Ovary (tissue), 9 donors: Measurements from ENCODE around the gene FARS2. TPM values are rescaled to one million over a fixed set of nuclear protein-coding genes. Genes with fewer than 3 reads are reported as not detected.

Experiments
- DNase-seq, 5 donors: peaks; one replicate each; pipeline ENCODE4 v3.0.0-alpha.2; 2019 to 2020
- H3K27ac ChIP-seq, 2 donors: fragments of 200-600 bp; one replicate each; pipeline versions ENCODE4 v1.5.1 to v1.8.0; 2019 to 2022
- H3K27me3 ChIP-seq: fragments of 200-600 bp; one replicate; pipeline ENCODE4 v1.8.0; 2022
- H3K36me3 ChIP-seq: fragments of 200-600 bp; sonication (generic); one replicate; pipeline ENCODE4 v1.5.1; 2019
- H3K4me1 ChIP-seq: one replicate; pipeline ENCODE4 v1.8.1; 2013; ENCODE audit warnings: mild to moderate bottlenecking, moderate library complexity; ENCODE audit not compliant: insufficient read depth
- H3K4me3 ChIP-seq: fragments of 200-600 bp; sonication (generic); one replicate; pipeline ENCODE4 v1.5.1; 2017
- H3K9me3 ChIP-seq, 2 donors: fragments of 200-600 bp in 1 of 2; sonication (generic) in 1 of 2; one replicate each; pipeline versions ENCODE4 v1.5.1 to v1.8.1; 2013 to 2019; ENCODE audit warnings: mild to moderate bottlenecking in 1 of 2, moderate library complexity in 1 of 2
- CTCF ChIP-seq, 3 donors: fragments of 450-650 bp in 2 of 3; fragments of 200-600 bp in 1 of 3; IDR thresholded peaks; one replicate each; pipeline versions ENCODE4 v1.5.1 to v1.8.0; 2016 to 2022; ENCODE audit warnings: antibody characterized with exemption in 3 of 3, mild to moderate bottlenecking in 1 of 3
- EP300 ChIP-seq: sonication (generic); formaldehyde crosslinking; IDR thresholded peaks from one replicate; pipeline ENCODE4 v1.6.1; 2017; ENCODE audit warnings: antibody characterized with exemption
- POLR2A ChIP-seq: fragments of 450-650 bp; IDR thresholded peaks from one replicate; pipeline ENCODE4 v1.6.1; 2017; ENCODE audit warnings: antibody characterized with exemption, mild to moderate bottlenecking, moderate library complexity
- WGBS, 3 donors: extraction: QIAGEN DNeasy Blood & Tissue Kit in 1 of 3; methylation state at CpG; one replicate each; pipeline versions ENCODE4 v1.1.5 to v1.1.7; 2013 to 2017; 5-methylcytosine and 5-hydroxymethylcytosine counted together
- intact Hi-C, 4 donors: fragments of 100-400 bp; cut with DNase I; formaldehyde crosslinking; loops; one replicate each; pipeline versions ENCODE4 v1.11.0 to v1.15.1; 2022 to 2023
- polyA plus RNA-seq, 2 donors: library from polyadenylated mRNA; stranded (reverse); fragments of 200-250 nt in 1 of 2; fragments of 350-450 nt in 1 of 2; fragmentation: Illumina TruSeq in 1 of 2; extraction: RNeasy Lipid Tissue Mini Kit (QIAGEN cat#74804) in 1 of 2; gene quantifications; one replicate each; pipeline ENCODE4 v1.2.3, GENCODE V29; 2013 to 2014
- total RNA-seq, 7 donors: library from RNA; depleted of rRNA in 2 of 7; stranded (reverse); fragments of >200 nt in 2 of 7; fragmentation: NEBNext Ultra II Directional in 3 of 7; extraction: Animal tissue kit (Norgen Biotek cat#: 25700) in 3 of 7; gene quantifications; one replicate each; pipeline versions ENCODE4 v1.1.0 to v1.2.4, GENCODE V29; 2016 to 2023
- donor health status: DM: no; HTN: no; CAD: no; lungs with moderate emphysema.
- donor health status: DM: no; HTN: no; CAD: no.
- donor health status: Bipolar disorder and iron deficiency.
- donor health status: DM: yes; HTN: yes; CAD: no.
- donor health status: DM: no; HTN: no; CAD: no.
- donor health status: DM: yes; HTN: yes; CAD: no.

Gene FARS2
- total and polyA plus RNA-seq, 9 donors = 9.2 to 17.5 (median 11.0) TPM

- no peaks in the 10 kb centered on the region for H3K36me3 ChIP-seq
- no peak for DNase-seq
- no peak overlapping the region for H3K27ac ChIP-seq
- H3K4me1 ChIP-seq = peaks cover 2% of the 10 kb centered on the region
- TF ChIP-seq EP300 (no peak), POLR2A (no peak), CTCF (IDR thresholded peaks at IDR 0.05) (no peak)
- no peaks in the 10 kb centered on the region for H3K9me3 ChIP-seq
- no peak overlapping the region for H3K4me3 ChIP-seq
- intact Hi-C loops = no loop called here
- H3K27me3 ChIP-seq = no peaks in the 10 kb centered on the region
Measured at GRCh38 chr6:5411414-5411813, 150.1 kb downstream of the FARS2 start.

- TF ChIP-seq EP300 (no peak), POLR2A (no peak), CTCF (IDR thresholded peaks at IDR 0.05) (no peak)
- no peaks in the 10 kb centered on the region for H3K9me3 ChIP-seq
- H3K4me3 ChIP-seq = no peak overlapping the region
- no peaks in the 10 kb centered on the region for H3K36me3 ChIP-seq
- 48 to 63% (median 48%) methylated on average over 5 of the region's 5 CpGs for WGBS, 3 donors
- intact Hi-C loops = no loop called here
- no peaks in the 10 kb centered on the region for H3K27me3 ChIP-seq
- no peak overlapping the region for H3K27ac ChIP-seq
- peaks cover 2% of the 10 kb centered on the region for H3K4me1 ChIP-seq
- no peak for DNase-seq
Measured at GRCh38 chr6:5412017-5412416, 150.7 kb downstream of the FARS2 start.

GRCh38 chr6:5412663-5413062 is 151.3 kb downstream of the FARS2 start:
- WGBS, 3 donors = 96 to 98% (median 97%) methylated on average over 7 of the region's 7 CpGs
- TF ChIP-seq CTCF (IDR thresholded peaks at IDR 0.05) = no peak
- intact Hi-C loops = no loop called here

GRCh38 chr6:5416250-5416649 is 154.9 kb downstream of the FARS2 start:
- Histone ChIP-seq H3K27ac (no peak overlapping the region), H3K9me3 (no peaks in the 10 kb centered on the region), H3K36me3 (no peaks in the 10 kb centered on the region), H3K4me3 (no peak overlapping the region), H3K4me1 (peaks cover 2% of the 10 kb centered on the region), H3K27me3 (no peaks in the 10 kb centered on the region)
- intact Hi-C loops = no loop called here
- WGBS, 3 donors = 72 to 86% (median 81%) methylated on average over 4 of the region's 4 CpGs
- no peak for DNase-seq
- TF ChIP-seq EP300 (no peak), POLR2A (no peak), CTCF (IDR thresholded peaks at IDR 0.05) (no peak)

More at GRCh38 chr6:5412663-5413062, 151.3 kb downstream of the FARS2 start:
- H3K27ac ChIP-seq = no peak overlapping the region
- no peak for DNase-seq
- no peaks in the 10 kb centered on the region for H3K36me3 ChIP-seq
- peaks cover 2% of the 10 kb centered on the region for H3K4me1 ChIP-seq
- H3K9me3 ChIP-seq = no peaks in the 10 kb centered on the region
- no peaks in the 10 kb centered on the region for H3K27me3 ChIP-seq
- no peak overlapping the region for H3K4me3 ChIP-seq
